H1 (cell line): ENCODE data around the gene SRRM4. TPM values are rescaled to one million over a fixed set of nuclear protein-coding genes. Genes with fewer than 3 reads are reported as not detected.

ENCODE experiments used
- CTCF ChIA-PET: fragments of 300-600 bp; sonication (Branson Sonifier 250); formaldehyde crosslinking; loops from one replicate; lab custom pipeline; 2021; ENCODE audit not compliant: partially characterized antibody; lab: Charles Lee
- POLR2A ChIA-PET: fragments of 300-600 bp; sonication (Branson Sonifier 250); formaldehyde crosslinking; loops from one replicate; lab custom pipeline; 2021; ENCODE audit warnings: inconsistent platforms; ENCODE audit not compliant: partially characterized antibody; lab: Charles Lee
- DNase-seq, 2 experiments: peaks; one replicate each; pipeline versions ENCODE4 v3.0.0 to v3.0.0-alpha.2; 2010 to 2022; ENCODE audit warnings: low spot score in 2 of 2, low read depth in 1 of 2, mixed read lengths in 1 of 2
- FAIRE-seq: peaks from 2 replicates; lab custom pipeline; 2011; peaks lifted over from hg19 to GRCh38; lab: Jason Lieb, UNC
- H2AFZ ChIP-seq: 2 replicates; pipeline ENCODE4 v1.8.1; 2012; ENCODE audit warnings: low read length, inconsistent platforms
- H2AK5ac ChIP-seq: 2 replicates; pipeline ENCODE4 v1.6.1; 2013; ENCODE audit warnings: low read depth, low read length
- H2BK120ac ChIP-seq: replicated peaks from 2 replicates; pipeline ENCODE3; 2013; ENCODE audit warnings: low read depth, low read length, inconsistent platforms
- H2BK12ac ChIP-seq: 2 replicates; pipeline ENCODE4 v1.6.1; 2013; ENCODE audit warnings: low read depth, low read length
- H2BK15ac ChIP-seq: 2 replicates; pipeline ENCODE4 v1.6.1; 2013; ENCODE audit warnings: low read length
- H2BK20ac ChIP-seq: 2 replicates; pipeline ENCODE4 v1.6.1; 2013; ENCODE audit warnings: low read length
- H2BK5ac ChIP-seq: 2 replicates; pipeline ENCODE4 v1.6.1; 2013; ENCODE audit warnings: low read depth, low read length
- H3K14ac ChIP-seq: 2 replicates; pipeline ENCODE4 v1.6.1; 2013; ENCODE audit warnings: inconsistent platforms; ENCODE audit not compliant: insufficient read length
- H3K18ac ChIP-seq: 2 replicates; pipeline ENCODE4 v1.6.1; 2013; ENCODE audit warnings: low read length; ENCODE audit errors: extremely low read depth
- H3K23ac ChIP-seq: 2 replicates; pipeline ENCODE4 v1.6.1; 2013; ENCODE audit warnings: inconsistent platforms; ENCODE audit not compliant: insufficient read length
- H3K23me2 ChIP-seq: 2 replicates; pipeline ENCODE4 v1.6.1; 2013; ENCODE audit warnings: low read depth, low read length
- H3K27ac ChIP-seq: 2 replicates; pipeline ENCODE4 v1.6.1; 2011; ENCODE audit warnings: low read depth, low read length, inconsistent platforms
- H3K27me3 ChIP-seq, 4 experiments: replicated peaks in 1 of 4; 1 replicate in 1 of 4; 2 replicates in 3 of 4; pipeline versions ENCODE4 v1.6.1 to v1.8.1; 2011 to 2013; ENCODE audit warnings: low read length in 3 of 4, mild to moderate bottlenecking in 3 of 4, inconsistent platforms in 2 of 4, mixed read lengths in 2 of 4, moderate library complexity in 1 of 4; ENCODE audit not compliant: control insufficient read depth in 3 of 4, insufficient read depth in 3 of 4; ENCODE audit errors: extremely low read depth in 1 of 4
- H3K36me3 ChIP-seq, 4 experiments: 2 replicates each; pipeline versions ENCODE4 v1.6.1 to v1.8.1; 2011 to 2013; ENCODE audit warnings: mild to moderate bottlenecking in 4 of 4, low read length in 3 of 4, moderate library complexity in 2 of 4, control low read depth in 1 of 4, inconsistent platforms in 1 of 4; ENCODE audit not compliant: insufficient read depth in 4 of 4, control insufficient read depth in 2 of 4
- H3K4ac ChIP-seq: replicated peaks from 2 replicates; pipeline ENCODE3; 2013; ENCODE audit warnings: low read length, low read depth, mixed read lengths, inconsistent platforms; ENCODE audit not compliant: insufficient read length
- H3K4me1 ChIP-seq, 4 experiments: replicated peaks in 1 of 4; 1 replicate in 1 of 4; 2 replicates in 3 of 4; pipeline versions ENCODE4 v1.6.1 to v1.8.1; 2011 to 2013; ENCODE audit warnings: low read length in 3 of 4, inconsistent platforms in 2 of 4, mixed read lengths in 1 of 4; ENCODE audit not compliant: insufficient read depth in 4 of 4, control insufficient read depth in 3 of 4
- H3K4me2 ChIP-seq, 2 experiments: 2 replicates each; pipeline versions ENCODE4 v1.6.1 to v1.8.1; 2011 to 2013; ENCODE audit warnings: low read depth in 2 of 2, low read length in 2 of 2, control low read depth in 1 of 2, inconsistent platforms in 1 of 2, mild to moderate bottlenecking in 1 of 2; ENCODE audit not compliant: insufficient read depth in 1 of 2
- H3K4me3 ChIP-seq, 4 experiments: fragments of 200-600, 300-600 bp in 1 of 4; sonication (generic), shearing (Covaris generic), sonication (Bioruptor Twin) in 1 of 4; 2 replicates each; pipeline versions ENCODE4 v1.5.1 to v1.8.1; 2011 to 2016; ENCODE audit warnings: low read length in 4 of 4, low read depth in 3 of 4, control low read depth in 2 of 4, inconsistent platforms in 2 of 4, mild to moderate bottlenecking in 2 of 4, mixed read lengths in 1 of 4, moderate library complexity in 1 of 4; ENCODE audit not compliant: insufficient read depth in 2 of 4; ENCODE audit errors: extremely low read depth in 1 of 4
- H3K56ac ChIP-seq: replicated peaks from 2 replicates; pipeline ENCODE3; 2013; ENCODE audit warnings: low read depth, mild to moderate bottlenecking, mixed read lengths, low read length, inconsistent platforms; ENCODE audit not compliant: insufficient read length
- H3K79me1 ChIP-seq: 2 replicates; pipeline ENCODE4 v1.6.1; 2013; ENCODE audit warnings: low read depth, low read length, control low read depth
- H3K79me2 ChIP-seq, 2 experiments: 2 replicates each; pipeline versions ENCODE4 v1.6.1 to v1.8.1; 2012 to 2013; ENCODE audit warnings: low read length in 2 of 2, mild to moderate bottlenecking in 2 of 2, inconsistent platforms in 1 of 2; ENCODE audit not compliant: insufficient read depth in 2 of 2, control insufficient read depth in 1 of 2
- H3K9ac ChIP-seq, 4 experiments: replicated peaks in 1 of 4; 1 replicate in 1 of 4; 2 replicates in 3 of 4; pipeline versions ENCODE4 v1.6.1 to v1.8.1; 2011 to 2013; ENCODE audit warnings: low read depth in 3 of 4, low read length in 3 of 4, control low read depth in 2 of 4, mild to moderate bottlenecking in 2 of 4, moderate library complexity in 2 of 4, inconsistent platforms in 1 of 4; ENCODE audit errors: extremely low read depth in 1 of 4
- H3K9me3 ChIP-seq, 2 experiments: 2 replicates each; pipeline versions ENCODE4 v1.6.1 to v1.8.1; 2012 to 2013; ENCODE audit warnings: mild to moderate bottlenecking in 2 of 2, moderate library complexity in 2 of 2, control low read depth in 1 of 2, inconsistent platforms in 1 of 2, low read depth in 1 of 2, low read length in 1 of 2, mixed read lengths in 1 of 2; ENCODE audit not compliant: insufficient read depth in 2 of 2
- H4K20me1 ChIP-seq, 2 experiments: replicated peaks in 1 of 2; 2 replicates each; pipeline versions ENCODE3 to v1.8.1; 2011 to 2013; ENCODE audit warnings: inconsistent platforms in 2 of 2, low read length in 2 of 2, mild to moderate bottlenecking in 1 of 2; ENCODE audit not compliant: insufficient read depth in 2 of 2, control insufficient read depth in 1 of 2
- H4K5ac ChIP-seq: 2 replicates; pipeline ENCODE4 v1.6.1; 2013; ENCODE audit warnings: low read length, low read depth, mixed read lengths, inconsistent platforms; ENCODE audit not compliant: insufficient read length
- H4K8ac ChIP-seq: 2 replicates; pipeline ENCODE4 v1.8.0; 2013; ENCODE audit warnings: mild to moderate bottlenecking, moderate library complexity, low read length, inconsistent platforms; ENCODE audit not compliant: insufficient read depth; ENCODE audit errors: extremely low read depth
- H4K91ac ChIP-seq: replicated peaks from 2 replicates; pipeline ENCODE3; 2013; ENCODE audit warnings: low read length, mixed read lengths, inconsistent platforms; ENCODE audit not compliant: insufficient read length
- RNF2 ChIP-seq: fragments of 200-900, 300-1000 bp; sonication (generic); IDR thresholded peaks from 2 replicates; pipeline ENCODE4 v1.7.1; 2016; ENCODE audit warnings: borderline replicate concordance, low read depth, mild to moderate bottlenecking, antibody characterized with exemption, low read length; ENCODE audit not compliant: poor library complexity, severe bottlenecking; ENCODE audit errors: missing control alignments
- SIN3A ChIP-seq, 2 experiments: IDR thresholded peaks in 1 of 2; conservative IDR thresholded peaks in 1 of 2; 2 replicates each; pipeline ENCODE4 v1.6.1; 2011 to 2012; ENCODE audit warnings: low read length in 2 of 2, improper control_type of control experiment in 1 of 2, low read depth in 1 of 2, mild to moderate bottlenecking in 1 of 2
- TAF1 ChIP-seq: IDR thresholded peaks from 2 replicates; pipeline ENCODE4 v1.6.1; 2011; ENCODE audit warnings: mild to moderate bottlenecking, low read depth, low read length
- TBP ChIP-seq: IDR thresholded peaks from 2 replicates; pipeline ENCODE4 v1.6.1; 2011; ENCODE audit warnings: low read depth, low read length, improper control_type of control experiment
- YY1 ChIP-seq: IDR thresholded peaks from 2 replicates; pipeline ENCODE4 v1.6.1; 2011; ENCODE audit warnings: low read depth, mild to moderate bottlenecking, low read length
- WGBS, 2 experiments: shearing (Covaris generic) in 1 of 2; methylation state at CpG; one replicate each; pipeline versions ENCODE4 v1.1.6 to v1.1.7; 2013 to 2015; ENCODE audit warnings: low lambda C conversion rate in 2 of 2, mixed read lengths in 2 of 2, inconsistent platforms in 1 of 2, low coverage in 1 of 2, missing lambda C conversion rate in 1 of 2; ENCODE audit not compliant: insufficient replicate concordance in 2 of 2, insufficient coverage in 1 of 2, insufficient read length in 1 of 2; ENCODE audit errors: extremely low coverage in 1 of 2, missing lambda C conversion rate in 1 of 2; 5-methylcytosine and 5-hydroxymethylcytosine counted together
- polyA plus RNA-seq, 7 experiments: library from polyadenylated mRNA; depleted of rRNA in 3 of 7; stranded (reverse) in 5 of 7; unstranded in 2 of 7; fragments of >200 nt in 5 of 7; fragments of 200-250 nt in 2 of 7; gene quantifications; 1 replicate in 5 of 7; 2 replicates in 1 of 7; 4 replicates in 1 of 7; pipeline versions ENCODE4 v1.2.1 to v1.2.3, GENCODE V29; 2011 to 2013; ENCODE audit warnings: missing spikeins in 2 of 7, mixed read lengths in 2 of 7
- total RNA-seq: library from RNA; stranded (reverse); fragmentation: NEBNext Ultra II Directional; extraction: Animal tissue kit (Norgen Biotek cat#: 25700); gene quantifications from 2 replicates; pipeline ENCODE4 v1.2.1, GENCODE V29; 2021

Gene SRRM4
- total and polyA plus RNA-seq, 2 of the 8 experiments (the other 6 are each of a cell fraction or from before 2014, with no cell fraction given) = 0.53 to 1.1 TPM

DNA sequence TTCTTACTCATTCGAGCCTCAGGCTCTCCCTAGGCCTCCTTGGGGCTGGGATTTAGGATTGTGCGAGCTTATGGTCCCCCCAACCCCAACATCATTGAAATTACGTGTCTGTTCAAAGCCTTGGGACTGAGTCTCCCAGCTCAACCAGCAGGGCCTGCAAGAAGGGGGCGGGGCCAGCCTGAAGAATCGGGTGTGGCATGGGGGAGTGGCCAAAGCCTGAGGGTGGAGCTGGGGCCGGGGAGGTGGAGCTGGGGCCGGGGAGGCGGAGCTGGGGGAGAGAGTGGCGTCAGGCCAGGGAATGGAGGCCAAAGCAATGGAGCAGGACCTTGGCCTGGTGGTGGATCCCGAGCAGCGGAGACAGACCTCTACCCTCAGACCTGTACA is 173.1 kb downstream of the SRRM4 start:
- H2AFZ ChIP-seq = no peak overlapping the region
- peaks cover 2 to 19% (median 3%) of the 10 kb centered on the region in 4 experiments; a peak in 4 of 8 replicates for H3K36me3 ChIP-seq
- H2BK5ac ChIP-seq = peak overlapping the region; percentile 90
- 0 out of 2 replicates have a peak overlapping the region, but pooled peaks have one; percentile 72 for H2AK5ac ChIP-seq
- H3K14ac ChIP-seq = no peak overlapping the region
- H4K91ac ChIP-seq = peak overlapping the region; percentile 91
- peak overlapping the region; percentile 93 for H3K18ac ChIP-seq
- peak overlapping the region; percentile 73 to 98 for H3K4me2 ChIP-seq
- H2BK120ac ChIP-seq = no peak overlapping the region
- FAIRE-seq (no peak), DNase-seq (peak; percentile 77 to 98)
- peak overlapping the region; percentile 23 for H3K56ac ChIP-seq
- TF ChIP-seq TAF1 = peak; percentile 68
- TF ChIP-seq YY1 = 0 out of 2 replicates have a peak, but pooled peaks have one; percentile 33
- 0 out of 4 replicates have a peak, but pooled peaks of 1 of the 2 experiments have one; percentile 27 for TF ChIP-seq SIN3A (conservative IDR thresholded peaks at IDR 0.05 in 1 of 2, IDR thresholded peaks at IDR 0.05 in 1 of 2; ENCODE audit: low read depth in 1 of 2, low read length in 2 of 2)
- peak; percentile 73 for TF ChIP-seq TBP
- no peak for TF ChIP-seq RNF2
- peaks cover 2 to 7% of the 10 kb centered on the region in 2 experiments; a peak in 3 of 4 replicates for H3K9me3 ChIP-seq
- peak overlapping the region; percentile 90 for H2BK12ac ChIP-seq
- peaks cover 0 to 6% (median 3%) of the 10 kb centered on the region in 4 experiments; a peak in 4 of 7 replicates for H3K4me1 ChIP-seq
- peak overlapping the region; percentile 68 to 81 (median 72) for H3K4me3 ChIP-seq
- peak overlapping the region; percentile 90 for H2BK20ac ChIP-seq
- H3K27me3 ChIP-seq = no peaks in the 10 kb centered on the region
- H4K5ac ChIP-seq = peak overlapping the region; percentile 70
- POLR2A ChIA-PET = interaction anchor here (0.7 to 3.2 kb wide), 17 partner anchors 9 to 269 kb away, joined by 3 to 24 read pairs (median 4); partner anchors contain the start of genes HSPB8 and SRRM4
- CTCF ChIA-PET = interaction anchor here (0.6 to 4.3 kb wide), 12 partner anchors 9 to 776 kb away, joined by 3 to 16 read pairs (median 3); partner anchors contain the start of gene HSPB8
- peaks cover 7% of the 10 kb centered on the region; the same call in 1 of the 2 replicates for H3K23me2 ChIP-seq
- H3K23ac ChIP-seq = no peak overlapping the region
- no peaks in the 10 kb centered on the region for H3K79me1 ChIP-seq
- no peaks in the 10 kb centered on the region for H4K20me1 ChIP-seq
- H3K27ac ChIP-seq = peak overlapping the region; percentile 94
- 22% methylated on average over 8 of the region's 11 CpGs; no CpG with 5 or more reads in 1 of the 2 experiments for WGBS, 2 experiments
- H4K8ac ChIP-seq = peak overlapping the region; percentile 93; the same call in 1 of the 2 replicates
- peak overlapping the region in 3 of 4 experiments; percentile 47 to 84 (median 84); a peak in 6 of 7 replicates for H3K9ac ChIP-seq
- H3K79me2 ChIP-seq = peaks cover 0 to 10% of the 10 kb centered on the region in 2 experiments; a peak in 1 of 4 replicates
- no peak overlapping the region for H3K4ac ChIP-seq
- peak overlapping the region; percentile 98; the same call in 1 of the 2 replicates for H2BK15ac ChIP-seq
